K562 (cell line): Measurements from ENCODE around the gene GPD1L. TPM values are rescaled to one million over a fixed set of nuclear protein-coding genes. Genes with fewer than 3 reads are reported as not detected.

Experiments used
- ATF7 ChIP-seq: fragments of 450-650 bp; IDR thresholded peaks from 2 replicates; pipeline ENCODE4 v1.7.1; 2014; ENCODE audit warnings: mild to moderate bottlenecking, moderate library complexity
- DACH1 ChIP-seq: fragments of 450-650 bp; IDR thresholded peaks from 2 replicates; pipeline ENCODE4 v1.6.1; 2018; ENCODE audit not compliant: partially characterized antibody
- E2F6 ChIP-seq, 2 experiments: IDR thresholded peaks; 2 replicates each; pipeline ENCODE4 v1.6.1; 2011; ENCODE audit warnings: borderline replicate concordance in 1 of 2, control low read depth in 1 of 2, low read depth in 1 of 2, low read length in 1 of 2, mild to moderate bottlenecking in 1 of 2, mixed read lengths in 1 of 2, moderate library complexity in 1 of 2; ENCODE audit not compliant: insufficient read depth in 1 of 2, insufficient read length in 1 of 2, poor library complexity in 1 of 2, severe bottlenecking in 1 of 2; ENCODE audit errors: extremely low read depth in 1 of 2
- EHMT2 ChIP-seq: fragments of 450-650 bp; IDR thresholded peaks from 2 replicates; pipeline ENCODE4 v1.6.1; 2018; ENCODE audit warnings: antibody characterized with exemption
- FOS ChIP-seq: IDR thresholded peaks from 3 replicates; pipeline ENCODE4 v1.6.1; 2011; ENCODE audit not compliant: insufficient read length; ENCODE audit errors: extremely low read depth
- GATA2 ChIP-seq: sonication (generic); formaldehyde crosslinking; IDR thresholded peaks from 2 replicates; pipeline ENCODE4 v1.4.0; 2020; ENCODE audit warnings: mild to moderate bottlenecking, missing genetic modification reagents
- HMGN3 ChIP-seq: IDR thresholded peaks from 2 replicates; pipeline ENCODE4 v1.6.1; 2011; ENCODE audit warnings: borderline replicate concordance, low read depth, mild to moderate bottlenecking, mixed read lengths, low read length; ENCODE audit not compliant: insufficient read length; ENCODE audit errors: extremely low read depth
- HNRNPH1 ChIP-seq: fragments of 200-400 bp; formaldehyde crosslinking; optimal IDR thresholded peaks from 2 replicates; pipeline ENCODE3; 2017; ENCODE audit warnings: low read depth, mild to moderate bottlenecking, low read length, moderate library complexity
- SIX5 ChIP-seq, 2 experiments: IDR thresholded peaks; 2 replicates each; pipeline ENCODE4 v1.6.1; 2011; ENCODE audit warnings: low read length in 2 of 2, borderline replicate concordance in 1 of 2, low read depth in 1 of 2, mild to moderate bottlenecking in 1 of 2, moderate library complexity in 1 of 2; ENCODE audit not compliant: insufficient read depth in 1 of 2
- SP1 ChIP-seq: sonication (generic); formaldehyde crosslinking; IDR thresholded peaks from 2 replicates; pipeline ENCODE4 v1.8.1; 2022; ENCODE audit warnings: mild to moderate bottlenecking, missing genetic modification reagents
- XRCC4 ChIP-seq: IDR thresholded peaks from one replicate; pipeline ENCODE4 v1.6.1; 2011; ENCODE audit not compliant: insufficient read depth, insufficient read length; ENCODE audit errors: extremely low read depth
- ZBTB17 ChIP-seq: fragments of 450-650 bp; formaldehyde crosslinking; IDR thresholded peaks from 2 replicates; pipeline ENCODE4 v1.4.0; 2020; ENCODE audit warnings: mild to moderate bottlenecking
- ZEB2 ChIP-seq: fragments of 450-650 bp; IDR thresholded peaks from 2 replicates; pipeline ENCODE4 v1.6.1; 2016
- ZNF184 ChIP-seq: sonication (generic); formaldehyde crosslinking; IDR thresholded peaks from 2 replicates; pipeline ENCODE4 v1.5.0; 2020; ENCODE audit warnings: missing genetic modification reagents
- ZNF24 ChIP-seq: fragments of 450-650 bp; IDR thresholded peaks from 2 replicates; pipeline ENCODE4 v1.6.1; 2016
- ZNF583 ChIP-seq: fragments of 250-450 bp; sonication (Bioruptor Pico); IDR thresholded peaks from 2 replicates; pipeline ENCODE4 v1.4.0; 2020
- ZNF609 ChIP-seq: sonication (generic); formaldehyde crosslinking; IDR thresholded peaks from 2 replicates; pipeline ENCODE4 v1.8.1; 2023; ENCODE audit warnings: missing genetic modification reagents, mild to moderate bottlenecking, borderline replicate concordance
- ZNF668 ChIP-seq: fragments of 250-450 bp; sonication (Bioruptor Pico); IDR thresholded peaks from 2 replicates; pipeline ENCODE4 v1.8.0; 2022; ENCODE audit warnings: mild to moderate bottlenecking, inconsistent platforms
- ZNF717 ChIP-seq: fragments of 250-450 bp; sonication (Bioruptor Pico); IDR thresholded peaks from 2 replicates; pipeline ENCODE4 v1.5.0; 2021
- ZNF766 ChIP-seq: fragments of 200-800 bp; sonication (Bioruptor generic); conservative IDR thresholded peaks from 2 replicates; pipeline ENCODE4 v1.6.1; 2016; ENCODE audit warnings: missing genetic modification characterization, missing compliant biosample characterization
- polyA plus RNA-seq, 8 experiments: library from polyadenylated mRNA; depleted of rRNA in 4 of 8; stranded (reverse) in 5 of 8; unstranded in 3 of 8; fragments of >200 nt; fragmentation: Nextera tagmentation in 2 of 8; fragmentation: Illumina TruSeq in 1 of 8; extraction: Ambion mirVana in 2 of 8; extraction: Trizol in 1 of 8; gene quantifications; 2 replicates each; pipeline versions ENCODE4 v1.2.1 to v1.2.3, GENCODE V29; 2011 to 2014; ENCODE audit warnings: inconsistent platforms in 1 of 8, missing spikeins in 1 of 8
- total RNA-seq, 7 experiments: library from RNA; depleted of rRNA in 6 of 7; stranded (reverse); fragments of >200 nt in 6 of 7; fragmentation: Illumina TruSeq in 2 of 7; extraction: Trizol in 2 of 7; gene quantifications; 2 replicates each; pipeline versions ENCODE4 v1.2.1 to v1.2.3, GENCODE V29; 2011 to 2021; ENCODE audit warnings: low replicate concordance in 1 of 7
- TF ChIP-seq, protein P1 (sequence below): fragments of 250-450 bp; sonication (Bioruptor Pico); IDR thresholded peaks from 2 replicates; pipeline ENCODE4 v1.6.1; 2021; ENCODE audit warnings: mild to moderate bottlenecking

Gene GPD1L
- total and polyA plus RNA-seq, 9 of the 15 experiments (the other 6 are each of a cell fraction or from before 2014, with no cell fraction given) = 1.6 to 17.3 (median 12.3) TPM

GRCh38 chr3:32106132-32106928 is at the start of gene GPD1L (continued):
- peak; percentile 83; the same call in 1 of the 2 replicates for TF ChIP-seq ZNF668
- TF ChIP-seq SIX5 (IDR thresholded peaks at IDR 0.05; ENCODE audit: borderline replicate concordance in 1 of 2, insufficient read depth in 1 of 2, low read depth in 1 of 2, low read length in 2 of 2) = peak; percentile 78 to 79
- TF ChIP-seq ATF7 = peak; percentile 64
- peak; percentile 70; the same call in 1 of the 2 replicates for TF ChIP-seq EHMT2
- TF ChIP-seq ZEB2 = no peak
- 0 out of 2 replicates have a peak, but pooled peaks have one; percentile 50 for TF ChIP-seq ZBTB17 (CRISPR knock-in tag)
- no peak for TF ChIP-seq ZNF24
- TF ChIP-seq XRCC4 = no peak
- TF ChIP-seq FOS = no peak
- TF ChIP-seq ZNF609 (CRISPR knock-in tag) = no peak
- TF ChIP-seq HNRNPH1 = no peak
- peak; percentile 95 for TF ChIP-seq HMGN3
- TF ChIP-seq ZNF717 (CRISPR knock-in tag) = no peak
- peak; percentile 52 for TF ChIP-seq DACH1
- TF ChIP-seq ZNF766 (CRISPR knock-in tag) = no peak
- peak; percentile 79 to 83 for TF ChIP-seq E2F6 (IDR thresholded peaks at IDR 0.05; ENCODE audit: borderline replicate concordance in 1 of 2, extremely low read depth in 1 of 2, insufficient read depth in 1 of 2, insufficient read length in 1 of 2, low read depth in 1 of 2, low read length in 1 of 2, poor library complexity in 1 of 2, severe bottlenecking in 1 of 2)
- TF ChIP-seq GATA2 (CRISPR knock-in tag) = no peak
- peak; percentile 60 for TF ChIP-seq SP1 (CRISPR knock-in tag)
- peak; percentile 58; the same call in 1 of the 2 replicates for TF ChIP-seq ZNF583 (CRISPR knock-in tag)
- TF ChIP-seq, protein P1, sequence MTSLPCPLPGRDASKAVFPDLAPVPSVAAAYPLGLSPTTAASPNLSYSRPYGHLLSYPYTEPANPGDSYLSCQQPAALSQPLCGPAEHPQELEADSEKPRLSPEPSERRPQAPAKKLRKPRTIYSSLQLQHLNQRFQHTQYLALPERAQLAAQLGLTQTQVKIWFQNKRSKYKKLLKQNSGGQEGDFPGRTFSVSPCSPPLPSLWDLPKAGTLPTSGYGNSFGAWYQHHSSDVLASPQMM = no peak
- TF ChIP-seq ZNF184 (CRISPR knock-in tag) = no peak
